GM10847 (cell line): ENCODE data around the gene EMILIN3.

Source experiments
- POLR2A ChIP-seq: IDR thresholded peaks from 2 replicates; pipeline ENCODE4 v1.6.1; 2011; ENCODE audit not compliant: insufficient read length; ENCODE audit errors: extremely low read depth

Gene EMILIN3

DNA sequence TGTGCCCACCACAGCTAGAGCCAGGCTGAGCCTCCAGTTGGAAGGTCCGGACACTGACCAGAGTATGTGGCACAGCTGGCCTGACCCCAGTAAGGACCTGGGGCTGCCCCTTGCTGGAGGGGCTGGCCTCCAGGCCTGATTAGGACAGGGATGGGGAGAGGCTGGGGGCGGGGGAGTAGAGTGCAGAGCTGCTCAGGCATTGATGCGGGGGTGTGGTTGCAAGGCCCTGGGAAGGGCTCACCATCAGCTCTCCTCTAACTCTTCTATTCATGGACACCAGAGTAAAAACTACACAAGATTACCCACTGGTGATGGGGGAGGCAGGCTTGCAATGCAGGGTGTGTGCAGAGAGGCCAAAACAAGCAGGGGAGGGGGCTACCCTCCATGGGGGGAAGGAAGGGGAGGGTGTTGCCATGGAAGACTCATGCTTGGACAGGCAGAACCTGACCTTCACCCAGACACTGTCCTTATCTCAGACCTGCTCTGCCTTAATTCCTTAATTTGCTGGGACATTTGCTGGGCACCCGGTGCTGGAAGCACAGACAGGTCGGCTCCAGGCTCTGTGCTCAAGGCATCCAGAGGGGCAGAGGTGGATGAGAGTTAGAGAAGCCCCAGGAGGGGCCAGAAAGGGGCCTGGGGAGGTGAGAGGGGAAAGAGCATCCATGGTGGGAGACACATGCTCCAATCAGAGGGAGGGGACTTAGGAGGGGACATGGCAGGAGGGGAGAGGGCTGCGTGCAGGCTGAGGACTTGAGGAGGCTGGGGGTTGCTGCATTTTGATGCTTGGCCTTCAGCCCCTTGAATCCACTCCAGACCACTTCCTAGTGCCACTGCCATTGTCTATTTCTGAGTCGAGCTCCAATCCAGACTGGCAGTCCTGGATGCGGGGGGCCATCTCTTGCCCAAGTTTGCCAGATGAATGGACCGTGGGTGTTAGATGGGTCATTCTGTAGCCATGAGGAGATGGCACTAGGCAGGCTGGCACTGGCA is 7.6 kb upstream of the EMILIN3 start:
- TF ChIP-seq POLR2A = no peak

- no peak for TF ChIP-seq POLR2A
Observed at GRCh38 chr20:41373251-41373783, 6.7 kb upstream of the EMILIN3 start.

- TF ChIP-seq POLR2A = no peak
Observed at GRCh38 chr20:41371371-41371770, 4.8 kb upstream of the EMILIN3 start.

- TF ChIP-seq POLR2A = no peak
Observed at GRCh38 chr20:41370176-41370575, 3.6 kb upstream of the EMILIN3 start.

DNA sequence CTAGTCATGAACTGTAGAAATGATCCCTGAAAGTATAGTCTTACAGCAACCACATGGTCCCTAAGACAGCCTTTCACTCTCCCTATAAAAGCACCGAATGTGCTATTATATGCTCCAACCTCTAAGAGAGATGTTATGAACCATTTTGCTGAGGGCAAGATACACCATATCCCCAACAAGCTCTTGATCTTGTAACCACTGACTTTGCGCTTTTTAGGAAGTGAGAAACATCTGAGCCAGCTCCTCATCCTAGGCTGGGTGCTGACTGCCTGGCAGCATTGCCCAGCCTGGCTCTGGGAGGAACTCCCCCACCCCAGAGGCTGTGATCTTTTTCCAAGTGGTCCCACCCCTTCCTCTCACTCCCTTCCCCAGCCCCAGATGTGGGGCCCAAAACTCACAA is 3.1 kb upstream of the EMILIN3 start:
- no peak for TF ChIP-seq POLR2A

GRCh38 chr20:41367956-41368355 is 1.3 kb upstream of the EMILIN3 start:
- no peak for TF ChIP-seq POLR2A

- TF ChIP-seq POLR2A = no peak
Observed at GRCh38 chr20:41367393-41367695, 726 bp upstream of the EMILIN3 start.

DNA sequence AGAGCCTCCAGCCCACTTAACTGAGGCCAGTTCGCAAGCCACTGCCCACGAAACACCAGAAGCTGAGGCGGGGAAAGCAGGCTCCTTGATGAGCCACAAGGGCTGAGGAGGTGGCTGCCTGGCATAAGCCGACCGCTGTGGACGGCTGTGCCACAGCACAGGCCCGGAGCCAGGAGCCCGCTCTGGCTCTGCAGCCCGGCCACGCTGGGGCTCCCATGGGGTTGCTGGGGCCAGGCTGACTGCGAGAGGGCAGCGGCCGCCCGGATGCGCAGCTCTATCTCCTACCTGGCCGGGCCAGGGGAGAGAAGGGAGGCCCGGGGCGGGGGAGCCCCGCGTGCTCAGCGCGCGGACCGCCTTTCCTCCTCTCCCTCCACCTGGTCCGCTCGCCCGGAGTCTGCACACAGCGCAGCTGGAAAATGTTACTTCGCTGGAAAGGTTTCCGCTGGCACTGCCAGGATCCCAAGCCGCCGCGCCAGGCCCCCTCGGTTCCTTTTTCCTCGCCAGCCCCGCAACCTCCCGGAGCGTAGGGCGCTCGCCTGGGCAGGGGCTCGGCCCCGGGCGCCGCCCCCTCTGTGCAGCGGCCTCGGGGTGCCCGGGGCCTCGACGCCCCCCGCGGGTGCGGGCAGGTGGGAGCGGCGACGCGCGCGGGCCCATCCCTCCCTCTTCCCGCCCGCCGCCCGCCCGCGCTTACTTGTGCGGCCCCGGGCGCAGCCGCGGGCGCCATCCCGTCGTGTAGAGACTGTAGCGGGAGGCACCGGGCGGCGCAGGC is 657 bp downstream of the EMILIN3 start:
- no peak for TF ChIP-seq POLR2A

DNA sequence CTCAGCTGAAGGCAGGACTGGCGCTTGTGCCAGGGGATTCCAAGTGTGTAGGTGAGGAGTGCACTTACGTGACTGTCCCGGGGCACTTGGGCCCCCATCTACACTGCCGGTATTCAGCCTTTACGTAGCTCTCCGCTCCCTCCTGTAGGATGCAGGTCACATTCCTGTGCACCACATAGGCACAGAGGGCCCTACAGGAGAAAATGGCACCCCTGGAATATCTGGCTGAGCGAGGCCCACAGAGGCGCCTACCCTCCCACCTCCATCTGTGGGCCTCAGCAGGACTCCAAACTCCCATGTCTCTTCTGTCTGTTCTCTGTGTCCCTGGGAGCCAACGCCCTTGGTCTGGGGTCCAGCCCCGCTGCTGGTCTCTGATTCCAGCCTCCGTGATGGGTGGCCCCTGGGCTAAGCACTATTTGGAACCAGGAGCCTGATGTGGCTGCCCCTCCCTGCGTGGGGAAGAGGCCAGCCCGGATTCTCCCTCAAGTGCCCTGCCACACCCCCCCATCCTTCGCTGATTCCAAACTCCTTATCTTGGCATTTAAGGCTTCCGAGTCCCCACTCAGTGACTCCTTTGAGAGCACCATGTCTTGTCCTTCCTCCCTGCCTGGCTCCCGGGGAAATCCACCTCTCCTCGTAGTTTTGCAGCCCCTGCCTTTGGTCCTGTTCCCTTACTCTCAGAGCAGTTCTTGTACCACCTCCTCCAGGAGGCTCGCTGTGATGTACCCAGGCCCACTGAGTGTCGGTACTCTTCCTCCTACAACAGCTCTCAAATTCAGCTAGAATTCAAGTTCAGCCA is 1.5 kb downstream of the EMILIN3 start:
- TF ChIP-seq POLR2A = no peak

GRCh38 chr20:41364236-41364855 is 2.3 kb downstream of the EMILIN3 start:
- TF ChIP-seq POLR2A = no peak

DNA sequence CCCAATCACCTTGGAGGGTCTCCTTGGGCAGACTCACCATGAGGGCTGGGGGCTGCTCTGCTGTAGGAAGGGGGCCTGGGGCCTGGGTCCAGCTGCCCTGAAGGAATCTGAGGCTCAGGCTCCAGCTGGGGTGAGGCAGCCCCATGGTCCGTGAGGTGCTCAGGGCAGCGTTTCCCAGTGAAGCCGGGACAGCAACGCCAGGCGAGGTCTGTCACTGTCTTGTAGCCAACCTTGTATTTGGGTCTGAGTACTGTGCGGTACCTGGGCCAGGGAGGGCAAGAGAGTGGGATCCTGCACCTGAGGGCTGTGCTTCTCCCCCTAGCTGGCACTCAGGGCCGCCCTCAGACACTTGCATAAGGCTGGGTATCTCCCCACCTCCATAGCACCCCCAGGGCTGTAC is 3.0 kb downstream of the EMILIN3 start:
- TF ChIP-seq POLR2A = no peak

- TF ChIP-seq POLR2A = no peak
Observed at GRCh38 chr20:41362748-41363140, 3.9 kb downstream of the EMILIN3 start.

DNA sequence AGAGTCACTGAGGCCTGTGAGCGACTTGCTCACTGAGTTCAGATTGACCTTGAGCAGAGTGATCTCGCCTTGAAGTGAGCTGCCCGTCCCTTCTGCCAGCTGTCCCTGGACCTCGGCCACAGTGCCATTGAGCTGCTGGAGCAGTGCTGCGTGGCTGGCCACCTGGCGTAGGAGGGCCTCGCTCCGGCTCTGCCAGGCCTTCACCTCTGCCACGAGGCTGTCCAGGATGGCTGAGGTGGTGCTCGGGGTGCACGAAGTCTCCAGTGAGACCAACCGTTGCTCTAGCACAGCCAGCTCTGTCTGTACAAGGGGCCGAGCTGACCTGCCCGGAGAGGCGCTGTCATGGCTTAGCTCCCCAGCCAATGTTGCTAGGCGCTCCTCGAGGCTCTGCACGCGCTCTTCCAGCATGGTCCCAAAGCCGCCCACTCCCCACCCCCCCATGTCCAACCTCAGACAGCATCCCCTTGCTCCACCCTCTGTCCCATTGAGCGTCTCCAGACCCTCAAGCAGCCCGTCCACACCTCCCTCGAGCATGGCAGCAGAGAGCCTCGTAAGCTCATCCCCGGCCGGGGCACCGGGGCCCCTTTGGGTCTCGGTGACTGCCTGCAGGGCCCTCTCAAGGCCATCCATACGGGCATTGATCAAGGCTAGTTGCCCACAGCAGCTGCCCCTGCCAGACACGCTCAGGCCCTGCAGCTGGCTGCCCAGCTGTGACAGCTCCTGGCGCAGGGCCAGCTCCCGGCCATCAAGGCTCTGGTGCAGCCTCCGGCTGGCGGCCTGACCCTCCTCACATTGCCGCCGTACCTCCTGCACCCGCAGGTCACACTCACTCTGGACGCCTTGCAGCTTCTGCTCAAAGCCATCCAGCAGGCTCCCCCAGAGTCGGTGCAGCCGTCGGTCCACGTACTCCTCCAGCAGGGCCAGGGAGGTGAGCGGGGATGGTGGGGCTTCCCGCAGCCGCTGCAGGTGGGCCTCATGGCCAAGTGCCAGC is 4.6 kb downstream of the EMILIN3 start:
- TF ChIP-seq POLR2A = no peak

- TF ChIP-seq POLR2A = no peak
Observed at GRCh38 chr20:41360831-41361756, 5.5 kb downstream of the EMILIN3 start.
